Measurements from ENCODE around the gene ICAM5.
A peak's percentile ranks its signal among the peaks of the same experiment; 100 is the strongest.
"Not testable (repeated sequence)": the region's sequence is repeated elsewhere in the genome, so short reads cannot be mapped to it uniquely, and the experiment has no call there.

The ICAM5 gene, protein sequence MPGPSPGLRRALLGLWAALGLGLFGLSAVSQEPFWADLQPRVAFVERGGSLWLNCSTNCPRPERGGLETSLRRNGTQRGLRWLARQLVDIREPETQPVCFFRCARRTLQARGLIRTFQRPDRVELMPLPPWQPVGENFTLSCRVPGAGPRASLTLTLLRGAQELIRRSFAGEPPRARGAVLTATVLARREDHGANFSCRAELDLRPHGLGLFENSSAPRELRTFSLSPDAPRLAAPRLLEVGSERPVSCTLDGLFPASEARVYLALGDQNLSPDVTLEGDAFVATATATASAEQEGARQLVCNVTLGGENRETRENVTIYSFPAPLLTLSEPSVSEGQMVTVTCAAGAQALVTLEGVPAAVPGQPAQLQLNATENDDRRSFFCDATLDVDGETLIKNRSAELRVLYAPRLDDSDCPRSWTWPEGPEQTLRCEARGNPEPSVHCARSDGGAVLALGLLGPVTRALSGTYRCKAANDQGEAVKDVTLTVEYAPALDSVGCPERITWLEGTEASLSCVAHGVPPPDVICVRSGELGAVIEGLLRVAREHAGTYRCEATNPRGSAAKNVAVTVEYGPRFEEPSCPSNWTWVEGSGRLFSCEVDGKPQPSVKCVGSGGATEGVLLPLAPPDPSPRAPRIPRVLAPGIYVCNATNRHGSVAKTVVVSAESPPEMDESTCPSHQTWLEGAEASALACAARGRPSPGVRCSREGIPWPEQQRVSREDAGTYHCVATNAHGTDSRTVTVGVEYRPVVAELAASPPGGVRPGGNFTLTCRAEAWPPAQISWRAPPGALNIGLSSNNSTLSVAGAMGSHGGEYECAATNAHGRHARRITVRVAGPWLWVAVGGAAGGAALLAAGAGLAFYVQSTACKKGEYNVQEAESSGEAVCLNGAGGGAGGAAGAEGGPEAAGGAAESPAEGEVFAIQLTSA

DNA sequence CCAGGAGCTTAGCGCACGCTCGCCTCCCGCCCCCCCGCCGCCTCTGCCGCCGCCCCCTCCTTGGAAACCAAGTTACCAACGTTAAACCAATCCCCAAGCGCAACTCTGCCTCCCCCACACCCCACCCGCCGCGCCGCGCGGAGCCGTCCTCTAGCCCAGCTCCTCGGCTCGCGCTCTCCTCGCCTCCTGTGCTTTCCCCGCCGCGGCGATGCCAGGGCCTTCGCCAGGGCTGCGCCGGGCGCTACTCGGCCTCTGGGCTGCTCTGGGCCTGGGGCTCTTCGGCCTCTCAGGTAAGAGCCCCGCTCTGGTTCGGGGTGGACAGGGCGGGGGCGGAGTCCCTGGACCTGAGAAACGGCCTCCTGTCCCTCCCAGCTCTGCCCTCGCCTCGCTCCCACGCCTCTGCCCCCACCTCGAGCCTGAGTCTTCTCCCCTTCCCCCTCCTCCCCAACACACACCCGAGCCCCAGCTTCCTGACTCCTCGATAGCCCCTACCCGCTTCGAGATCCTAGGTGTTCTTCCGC, at the start of gene ICAM5:
Gene ICAM5, plus strand, starts transcription at position 117 of the 521 bp plus-strand sequence. Its CDS starts 92 bp downstream, at position 209.
- FAIRE-seq, result no peak

DNA sequence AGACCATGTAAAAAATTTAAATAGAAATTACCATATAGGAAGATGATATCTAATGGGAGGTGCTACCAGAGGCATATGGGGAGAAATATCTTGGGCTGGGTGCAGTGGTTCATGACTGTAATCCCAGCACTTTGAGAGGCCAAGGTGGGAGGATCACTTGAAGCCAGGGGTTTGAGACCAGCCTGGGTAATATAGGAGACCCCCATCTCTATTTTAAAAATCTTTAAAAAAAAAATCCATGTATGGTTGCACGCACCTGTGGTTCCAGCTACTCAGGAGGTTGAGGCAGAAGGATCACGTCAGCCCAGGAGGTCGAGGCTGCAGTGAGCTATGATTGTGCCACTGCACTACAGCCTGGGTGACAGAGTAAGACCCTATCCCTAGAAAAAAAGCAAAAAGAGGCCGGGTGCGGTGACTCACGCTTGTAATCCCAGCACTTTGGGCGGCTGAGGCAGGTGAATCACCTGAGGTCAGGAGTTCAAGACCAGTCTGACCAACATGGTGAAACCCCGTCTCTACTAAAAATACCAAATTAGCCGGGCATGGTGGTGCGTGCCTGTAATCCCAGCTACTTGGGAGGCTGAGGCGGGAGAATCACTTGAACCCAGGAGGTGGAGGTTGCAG, 47.8 kb upstream of the ICAM5 start:
- FAIRE-seq, result not testable (repeated sequence)

DNA sequence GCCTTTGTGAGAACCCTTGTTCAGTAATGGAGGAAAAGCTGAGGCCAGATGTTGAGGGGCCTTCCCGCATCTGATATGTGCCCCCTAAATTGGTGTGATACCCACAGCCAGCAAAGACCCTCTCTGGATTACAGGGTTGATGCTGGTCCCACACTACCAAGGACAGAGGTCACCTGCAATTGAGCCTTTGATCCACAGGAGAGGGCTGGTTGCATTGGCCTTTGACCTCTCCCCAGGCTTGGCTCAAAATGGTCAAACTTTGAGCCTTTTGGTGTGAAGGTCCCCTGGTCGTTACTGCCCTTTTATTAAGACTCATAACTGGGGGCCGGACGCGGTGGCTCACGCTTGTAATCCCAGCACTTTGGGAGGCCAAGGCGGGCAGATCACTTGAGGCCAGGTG, 46.1 kb upstream of the ICAM5 start:
- no peak for FAIRE-seq

DNA sequence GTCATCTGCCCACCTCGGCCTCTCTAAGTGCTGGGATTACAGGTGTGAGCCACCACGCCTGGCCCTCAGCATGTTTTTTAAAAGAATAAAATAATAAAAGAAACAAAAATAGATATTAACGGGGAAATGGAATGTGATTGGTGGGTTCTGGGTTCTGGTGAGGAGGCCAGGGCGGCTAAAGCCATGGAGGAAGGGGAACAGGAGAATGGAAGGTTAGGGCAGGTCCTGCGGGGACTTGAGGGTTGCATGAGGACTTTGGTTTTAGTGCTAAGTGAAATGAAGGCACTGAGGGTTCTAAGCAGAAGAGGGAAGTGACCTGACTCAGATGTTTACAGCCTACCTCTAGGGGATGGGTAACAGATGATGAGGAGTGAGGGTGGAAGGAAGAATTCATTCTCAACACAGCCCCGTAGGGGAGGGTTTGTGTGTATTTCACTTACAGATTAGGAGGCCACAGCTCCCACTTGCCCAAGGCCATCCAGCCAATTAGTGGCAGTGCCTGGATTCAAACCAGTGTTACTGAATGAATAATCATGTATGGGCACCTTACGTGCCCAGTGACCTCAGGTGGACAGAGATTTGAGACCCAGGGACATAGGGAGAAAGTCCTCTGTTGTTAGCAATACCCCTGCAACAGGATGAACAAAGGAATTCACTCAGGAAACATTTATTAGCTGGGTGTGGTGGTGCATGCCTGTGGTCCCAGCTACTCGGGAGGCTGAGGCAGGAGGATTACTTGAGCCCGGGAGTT, 44.4 kb upstream of the ICAM5 start:
- FAIRE-seq, result no peak

DNA sequence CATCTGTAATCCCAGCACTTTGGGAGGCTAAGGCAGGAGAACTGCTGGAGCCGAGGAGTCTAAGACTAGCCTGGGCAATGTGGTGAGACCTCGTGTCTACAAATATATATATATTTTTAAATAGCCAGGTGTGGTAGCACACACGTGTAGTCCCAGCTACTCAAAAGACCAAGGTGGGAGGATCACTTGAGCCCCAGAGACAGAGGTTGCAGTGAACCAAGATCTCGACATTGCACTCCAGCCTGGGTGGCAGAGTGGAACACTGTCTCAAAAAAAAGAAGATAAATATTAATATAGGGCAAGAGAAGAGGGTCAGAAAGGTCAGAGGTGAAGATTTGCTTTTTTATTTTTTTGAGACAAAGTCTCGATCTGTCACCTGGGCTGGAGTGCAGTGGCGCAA, 43.2 kb upstream of the ICAM5 start:
- no peak for FAIRE-seq

DNA sequence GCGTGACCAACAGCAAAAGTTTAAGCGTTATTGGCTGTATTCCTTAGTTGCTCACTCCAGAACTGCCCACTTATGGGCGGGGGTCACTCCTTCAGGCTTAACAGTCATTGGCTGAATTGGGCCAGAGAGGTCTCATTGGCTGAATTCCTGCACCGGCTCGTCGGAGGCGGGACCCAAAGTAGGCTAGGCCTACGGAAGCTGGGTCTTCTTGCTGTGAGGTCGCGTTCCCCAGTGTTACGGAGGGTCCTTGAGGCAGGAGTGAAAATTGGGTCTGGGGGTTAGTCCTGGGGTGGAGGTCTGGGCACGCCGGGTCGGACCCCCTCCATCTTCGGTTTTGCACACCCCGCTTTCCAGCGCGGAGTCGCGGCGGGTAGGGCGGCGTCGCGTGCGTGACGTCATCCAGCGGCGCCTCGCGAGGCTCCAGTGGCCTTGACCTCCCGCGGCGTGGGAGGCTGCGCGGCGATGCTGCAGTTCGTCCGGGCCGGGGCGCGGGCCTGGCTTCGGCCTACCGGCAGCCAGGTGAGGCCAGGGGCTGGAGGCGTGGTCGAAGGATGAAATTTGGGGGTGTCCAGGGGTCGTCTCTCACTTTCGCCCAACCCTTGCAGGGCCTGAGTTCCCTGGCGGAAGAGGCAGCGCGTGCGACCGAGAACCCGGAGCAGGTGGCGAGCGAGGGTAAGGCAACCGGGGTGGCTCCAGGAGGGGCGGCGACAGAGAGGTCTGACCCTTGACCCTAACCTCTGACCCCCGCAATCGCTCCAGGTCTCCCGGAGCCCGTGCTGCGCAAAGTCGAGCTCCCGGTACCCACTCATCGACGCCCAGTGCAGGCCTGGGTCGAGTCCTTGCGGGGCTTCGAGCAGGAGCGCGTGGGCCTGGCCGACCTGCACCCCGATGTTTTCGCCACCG, 37.7 kb upstream of the ICAM5 start, which contains the start of gene MRPL4:
Gene MRPL4, plus strand, starts transcription at position 423 of the 903 bp plus-strand sequence. Its CDS starts 40 bp downstream, at position 463.
- peak; percentile 98 for FAIRE-seq

DNA sequence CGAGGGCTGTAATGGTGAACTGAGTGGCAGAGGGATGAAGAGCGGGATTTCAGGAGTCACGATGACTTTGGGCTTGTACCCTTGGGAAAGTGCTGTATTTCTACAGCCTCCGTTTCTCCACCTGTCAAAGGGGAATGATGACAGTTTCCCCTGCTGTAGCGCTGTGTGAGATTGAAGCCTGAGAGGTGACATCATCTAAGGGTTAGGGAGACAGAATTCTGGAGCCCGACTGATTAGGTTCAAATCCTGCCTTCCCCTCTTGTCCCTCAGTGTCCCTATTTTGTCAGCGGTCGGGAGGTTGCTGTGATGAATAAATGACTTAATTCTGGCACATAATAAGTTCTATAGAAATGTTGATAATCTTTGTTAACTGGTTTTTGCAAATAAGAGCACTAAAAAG, 37.0 kb upstream of the ICAM5 start:
- no peak for FAIRE-seq

DNA sequence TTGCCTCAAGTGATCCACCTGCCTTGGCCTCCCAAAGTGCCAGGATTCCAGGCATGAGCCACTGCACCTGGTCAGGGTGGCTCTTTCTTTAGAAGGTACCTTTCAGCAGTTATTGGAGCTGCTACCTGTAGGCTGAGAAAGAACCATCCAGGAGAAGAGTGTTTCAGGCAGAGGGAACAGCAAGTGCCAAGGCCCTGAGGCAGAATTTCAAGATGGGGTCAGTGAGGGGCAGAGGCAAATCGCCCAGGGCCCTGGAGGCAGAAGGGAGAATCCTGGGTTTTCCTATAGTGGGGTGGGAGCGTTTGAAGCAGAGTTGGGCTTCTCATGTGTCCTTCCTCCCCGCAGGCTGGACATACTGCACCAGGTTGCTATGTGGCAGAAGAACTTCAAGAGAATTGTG, 35.5 kb upstream of the ICAM5 start:
- FAIRE-seq, result no peak

DNA sequence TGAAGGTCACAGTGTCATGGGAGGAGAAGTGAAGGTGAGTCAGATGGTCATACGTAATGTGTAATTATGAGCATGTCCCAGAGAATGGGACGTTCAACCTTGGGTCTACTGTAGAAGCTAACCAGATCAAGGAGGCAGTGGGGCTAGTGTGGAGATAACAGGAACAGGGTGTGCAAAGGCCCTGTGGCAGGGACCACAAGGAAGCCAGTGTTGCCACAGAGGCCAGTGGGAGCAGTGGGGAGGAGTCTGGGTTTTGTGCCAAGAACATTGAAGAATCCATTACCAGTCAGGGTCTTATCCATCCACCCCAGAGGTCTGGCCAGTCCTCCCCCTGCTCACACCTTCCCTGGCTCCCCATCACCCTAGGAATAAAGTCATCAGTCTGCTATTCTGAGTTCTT, 34.4 kb upstream of the ICAM5 start:
- FAIRE-seq, result no peak

DNA sequence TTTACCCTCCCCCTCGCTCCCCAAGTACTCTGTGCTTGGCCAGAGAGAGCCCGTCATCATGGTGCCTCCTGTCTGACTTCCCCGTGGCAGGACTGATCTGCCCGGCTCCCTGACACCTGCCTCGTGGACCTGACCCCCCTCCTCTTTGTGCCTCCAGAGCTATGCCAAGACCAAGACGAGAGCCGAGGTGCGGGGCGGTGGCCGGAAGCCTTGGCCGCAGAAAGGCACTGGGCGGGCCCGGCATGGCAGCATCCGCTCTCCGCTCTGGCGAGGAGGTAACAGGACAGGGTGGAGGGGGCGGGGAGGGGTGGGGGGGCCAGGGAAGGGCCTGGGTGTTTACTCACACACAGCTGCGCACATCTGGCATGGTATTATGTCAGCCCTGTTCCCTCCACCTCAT, 33.2 kb upstream of the ICAM5 start:
- no peak for FAIRE-seq

DNA sequence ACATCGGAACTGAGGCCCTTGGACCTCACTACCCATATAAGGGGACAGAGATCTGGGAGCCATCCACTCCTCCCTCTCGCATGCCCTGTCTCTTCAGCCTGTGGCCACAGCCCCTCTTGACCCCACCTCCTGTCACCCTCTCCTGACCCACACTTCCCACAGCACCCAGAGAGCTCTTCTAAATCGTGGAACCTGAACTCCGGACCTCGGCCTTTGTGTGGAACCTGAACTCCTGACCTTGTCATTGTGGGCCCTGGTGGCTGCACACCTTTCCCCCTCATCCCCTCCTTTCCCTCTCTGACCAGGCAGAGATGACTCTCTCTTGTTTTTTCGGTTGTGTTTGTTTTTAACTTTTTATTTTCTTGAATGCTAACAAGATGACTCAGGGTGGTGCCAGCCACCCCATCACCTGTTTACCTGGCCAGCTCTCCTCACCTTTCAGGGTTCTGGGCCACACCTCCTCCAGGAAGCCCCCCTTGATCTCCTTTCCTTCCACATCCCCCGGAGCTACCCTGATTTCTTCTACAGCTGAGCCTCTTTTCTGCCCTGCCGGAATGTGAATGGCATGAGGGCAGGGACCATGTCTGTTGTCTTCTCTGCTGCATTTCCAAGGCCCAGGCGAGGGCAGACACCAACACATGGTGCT, 32.7 kb upstream of the ICAM5 start:
- FAIRE-seq, result no peak

DNA sequence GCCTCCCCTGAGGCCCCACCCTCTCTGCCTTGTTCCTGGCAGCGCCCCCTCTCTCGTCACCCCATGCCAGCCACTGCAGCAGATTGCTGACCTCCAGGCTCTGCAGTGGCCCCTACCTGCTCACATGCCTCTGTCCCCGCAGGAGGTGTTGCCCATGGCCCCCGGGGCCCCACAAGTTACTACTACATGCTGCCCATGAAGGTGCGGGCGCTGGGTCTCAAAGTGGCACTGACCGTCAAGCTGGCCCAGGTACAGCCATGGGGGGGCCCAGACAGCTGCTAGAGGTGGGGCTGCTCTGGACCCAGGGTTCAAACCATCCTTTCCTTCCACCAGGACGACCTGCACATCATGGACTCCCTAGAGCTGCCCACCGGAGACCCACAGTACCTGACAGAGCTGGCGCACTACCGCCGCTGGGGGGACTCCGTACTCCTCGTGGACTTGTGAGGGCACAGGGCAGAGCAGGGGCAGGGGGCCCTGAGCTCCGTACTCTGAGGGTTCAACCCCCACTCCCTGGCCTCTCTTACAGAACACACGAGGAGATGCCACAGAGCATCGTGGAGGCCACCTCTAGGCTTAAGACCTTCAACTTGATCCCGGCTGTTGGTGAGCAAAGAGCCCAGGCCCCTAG, 31.6 kb upstream of the ICAM5 start:
- FAIRE-seq, result no peak

DNA sequence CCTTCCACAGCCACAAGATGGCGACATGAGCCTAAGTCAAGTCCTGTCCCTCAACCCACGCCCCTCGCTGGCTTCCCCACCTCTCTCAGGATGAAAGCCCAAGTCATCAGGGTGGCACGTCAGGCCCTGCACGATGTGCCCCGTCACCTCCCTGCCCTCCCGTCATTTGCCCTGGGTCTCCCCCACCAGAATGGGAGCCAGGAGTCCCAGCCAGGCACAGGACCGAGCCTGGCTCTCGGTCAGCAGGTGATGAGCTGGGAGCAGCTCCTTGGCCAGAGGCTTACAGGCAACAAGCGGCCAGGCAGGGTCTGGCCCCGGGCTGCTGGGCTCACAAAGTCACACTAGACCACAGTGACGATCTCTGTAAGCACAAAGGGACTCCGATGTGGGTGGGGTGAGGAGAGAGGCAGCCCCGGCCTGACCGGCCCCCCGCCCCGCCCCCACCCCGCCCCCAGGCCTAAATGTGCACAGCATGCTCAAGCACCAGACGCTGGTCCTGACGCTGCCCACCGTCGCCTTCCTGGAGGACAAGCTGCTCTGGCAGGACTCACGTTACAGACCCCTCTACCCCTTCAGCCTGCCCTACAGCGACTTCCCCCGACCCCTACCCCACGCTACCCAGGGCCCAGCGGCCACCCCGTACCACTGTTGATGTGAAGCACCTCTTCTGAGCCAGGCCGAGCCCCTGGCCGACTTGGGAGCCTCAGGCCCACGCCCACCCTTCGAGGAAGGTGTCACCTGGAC, 30.4 kb upstream of the ICAM5 start:
- FAIRE-seq, result no peak

DNA sequence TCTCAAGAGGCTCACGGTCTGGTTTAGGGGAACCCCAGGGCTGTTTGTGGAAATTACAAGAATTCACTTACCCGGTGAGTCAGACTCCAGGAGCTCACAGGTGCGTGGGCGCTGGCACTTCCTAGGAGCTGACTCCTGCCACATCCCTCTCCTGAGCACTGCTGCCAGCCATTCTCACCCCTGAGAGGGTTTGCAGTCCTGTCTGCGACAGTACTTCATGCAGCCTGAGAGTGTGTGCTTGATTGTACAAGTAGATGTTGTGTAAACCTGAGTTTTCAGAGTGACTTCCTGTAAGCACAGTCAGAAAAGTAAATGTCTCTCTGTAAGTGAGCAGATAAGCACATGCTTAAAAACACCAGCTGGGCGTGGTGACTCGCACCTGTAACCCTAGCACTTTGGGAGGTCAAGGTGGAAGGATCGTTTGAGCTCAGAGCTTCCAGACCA, 29.6 kb upstream of the ICAM5 start:
- FAIRE-seq, result no peak

DNA sequence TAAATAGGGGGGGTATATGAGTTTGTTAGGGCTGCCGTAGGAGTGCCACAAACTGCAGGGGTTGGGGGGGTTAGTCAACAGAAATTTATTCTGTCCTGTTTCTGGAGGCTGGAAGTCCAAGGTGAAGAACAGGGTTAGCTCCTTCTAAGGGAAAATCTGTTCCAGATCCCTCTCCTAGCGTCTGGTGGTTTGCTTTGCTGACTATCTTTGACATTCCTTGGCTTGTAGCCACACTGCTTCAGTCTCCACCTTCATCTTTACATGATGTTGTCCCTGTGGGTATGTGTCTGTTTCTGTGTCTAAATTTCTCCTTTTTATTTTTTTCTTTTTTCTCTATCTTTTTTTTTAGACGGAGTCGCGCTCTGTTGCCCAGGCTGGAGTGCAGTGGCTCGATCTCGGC, 27.0 kb upstream of the ICAM5 start:
- no peak for FAIRE-seq

DNA sequence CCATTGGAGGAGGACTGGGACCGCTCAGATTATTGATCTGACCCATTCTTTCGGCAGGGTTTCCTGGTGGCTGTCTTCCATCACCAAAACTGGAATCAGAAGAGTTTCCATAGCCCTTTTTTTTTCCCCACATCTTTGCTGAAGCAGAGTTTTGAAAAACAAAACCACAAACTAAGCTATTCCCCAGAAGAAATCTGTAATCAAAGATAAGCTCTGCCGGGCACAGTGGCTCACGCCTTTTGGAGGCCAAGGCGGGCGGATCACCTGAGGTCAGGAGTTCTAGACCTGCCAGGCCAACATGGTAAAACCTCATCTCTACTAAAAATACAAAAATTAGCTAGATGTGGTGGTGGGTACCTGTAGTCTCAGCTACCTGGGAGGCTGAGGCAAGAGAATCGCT, 23.0 kb upstream of the ICAM5 start:
- FAIRE-seq, result no peak

DNA sequence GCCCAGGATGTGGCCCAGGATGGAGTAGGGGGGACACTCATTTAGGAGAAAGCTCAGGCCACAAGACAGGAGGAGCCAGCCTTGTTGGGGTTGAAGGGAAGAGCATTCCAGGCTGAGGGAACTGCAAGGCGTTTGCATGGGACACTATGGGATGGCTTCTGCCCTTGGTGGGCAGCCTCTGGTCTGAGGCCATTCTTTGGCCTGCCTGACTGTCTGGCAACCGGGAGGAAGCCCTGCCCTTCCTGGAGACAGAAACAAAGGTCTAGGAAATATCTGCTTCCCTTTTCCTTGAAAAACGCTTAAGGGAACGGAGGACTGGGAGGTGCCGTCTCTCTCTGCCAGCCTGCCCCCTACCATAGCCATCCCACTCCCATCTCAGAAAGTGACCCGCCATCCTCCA, 21.7 kb upstream of the ICAM5 start:
- no peak for FAIRE-seq

DNA sequence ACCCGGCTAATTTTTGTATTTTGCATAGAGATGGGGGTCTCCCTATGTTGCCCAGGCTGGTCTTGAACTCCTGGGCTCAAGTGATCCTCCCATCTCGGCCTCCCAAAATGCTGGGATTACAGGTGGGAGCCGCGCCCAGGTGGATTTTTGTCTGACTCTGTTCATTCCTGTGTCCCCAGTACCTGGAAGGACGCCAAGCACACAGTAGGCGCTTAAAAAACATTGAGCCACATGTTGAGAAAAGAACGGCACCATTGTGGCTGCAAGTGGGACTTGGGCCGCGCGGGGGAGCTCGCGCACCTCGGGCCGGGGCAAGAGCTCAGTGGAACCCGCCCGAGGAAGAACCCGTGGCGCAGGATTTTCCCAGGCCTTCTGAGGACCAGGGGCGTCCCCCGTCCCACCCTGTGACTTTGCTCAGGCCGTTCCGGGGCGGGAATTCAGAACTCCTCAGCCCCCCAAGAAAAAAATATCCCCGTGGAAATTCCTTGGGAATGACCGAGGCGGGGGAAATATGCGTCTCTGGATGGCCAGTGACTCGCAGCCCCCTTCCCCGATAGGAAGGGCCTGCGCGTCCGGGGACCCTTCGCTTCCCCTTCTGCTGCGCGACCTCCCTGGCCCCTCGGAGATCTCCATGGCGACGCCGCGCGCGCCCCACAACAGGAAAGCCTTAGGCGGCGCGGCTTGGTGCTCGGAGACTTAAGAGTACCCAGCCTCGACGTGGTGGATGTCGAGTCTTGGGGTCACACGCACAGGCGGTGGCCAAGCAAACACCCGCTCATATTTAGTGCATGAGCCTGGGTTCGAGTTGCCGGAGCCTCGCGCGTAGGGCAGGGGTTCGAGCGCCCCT, 20.2 kb upstream of the ICAM5 start:
- no peak for FAIRE-seq
